Parathyroid adenoma (tissue), 2 donors: ENCODE results near the gene PRMT7.

ENCODE experiments used
- H2AFZ ChIP-seq: fragments of 300-600 bp; sonication (generic); one replicate; pipeline ENCODE4 v1.7.0; 2017; ENCODE audit warnings: antibody characterized with exemption, mild to moderate bottlenecking
- H3K27ac ChIP-seq: fragments of 300-600 bp; sonication (generic); one replicate; pipeline ENCODE4 v1.7.0; 2017
- H3K27me3 ChIP-seq: fragments of 300-600 bp; sonication (generic); one replicate; pipeline ENCODE4 v1.7.0; 2017; ENCODE audit warnings: low read length; ENCODE audit not compliant: control insufficient read depth, insufficient read depth
- H3K36me3 ChIP-seq: fragments of 300-600 bp; sonication (generic); one replicate; pipeline ENCODE4 v1.7.0; 2017; ENCODE audit warnings: low read length; ENCODE audit not compliant: control insufficient read depth, insufficient read depth
- H3K4me1 ChIP-seq: fragments of 300-600 bp; sonication (generic); one replicate; pipeline ENCODE4 v1.7.0; 2017; ENCODE audit warnings: control low read depth
- H3K4me2 ChIP-seq: fragments of 300-600 bp; sonication (generic); one replicate; pipeline ENCODE4 v1.7.0; 2017; ENCODE audit warnings: low read length
- H3K4me3 ChIP-seq: fragments of 300-600 bp; sonication (generic); one replicate; pipeline ENCODE4 v1.7.0; 2017; ENCODE audit warnings: low read depth, low read length
- H3K79me2 ChIP-seq: fragments of 300-600 bp; sonication (generic); one replicate; pipeline ENCODE4 v1.7.0; 2017; ENCODE audit warnings: control low read depth
- H3K9ac ChIP-seq: fragments of 300-600 bp; sonication (generic); one replicate; pipeline ENCODE4 v1.7.0; 2017; ENCODE audit warnings: mild to moderate bottlenecking
- H3K9me3 ChIP-seq: fragments of 300-600 bp; sonication (generic); one replicate; pipeline ENCODE4 v1.7.0; 2017; ENCODE audit warnings: low read length; ENCODE audit not compliant: control insufficient read depth
- CTCF ChIP-seq: fragments of 300-600 bp; sonication (generic); IDR thresholded peaks from one replicate; pipeline ENCODE4 v1.7.0; 2017; ENCODE audit warnings: antibody characterized with exemption, mild to moderate bottlenecking
- donor health status: primary hyperparathyroidism.

Gene PRMT7

GRCh38 chr16:68374246-68374805 lies 63.5 kb downstream of the PRMT7 start:
- Histone ChIP-seq H2AFZ (no peak overlapping the region), H3K4me2 (no peak overlapping the region), H3K9me3 (no peaks in the 10 kb centered on the region), H3K27me3 (no peaks in the 10 kb centered on the region), H3K36me3 (no peaks in the 10 kb centered on the region), H3K9ac (no peak overlapping the region), H3K4me1 (peaks cover 18% of the 10 kb centered on the region), H3K27ac (no peak overlapping the region), H3K79me2 (no peaks in the 10 kb centered on the region), H3K4me3 (no peak overlapping the region)
- TF ChIP-seq CTCF: no peak

- H2AFZ ChIP-seq: no peak overlapping the region
- H3K36me3 ChIP-seq: no peaks in the 10 kb centered on the region
- H3K9me3 ChIP-seq: no peaks in the 10 kb centered on the region
- no peak overlapping the region for H3K4me3 ChIP-seq
- no peak for TF ChIP-seq CTCF
- no peaks in the 10 kb centered on the region for H3K79me2 ChIP-seq
- no peak overlapping the region for H3K9ac ChIP-seq
- no peak overlapping the region for H3K27ac ChIP-seq
- no peaks in the 10 kb centered on the region for H3K27me3 ChIP-seq
- peaks cover 26% of the 10 kb centered on the region for H3K4me1 ChIP-seq
- H3K4me2 ChIP-seq: no peak overlapping the region
Measured at GRCh38 chr16:68374961-68375660, 64.3 kb downstream of the PRMT7 start.

GRCh38 chr16:68375801-68376536 lies 65.2 kb downstream of the PRMT7 start:
- no peak for TF ChIP-seq CTCF
- H3K4me3 ChIP-seq: no peak overlapping the region
- H2AFZ ChIP-seq: no peak overlapping the region
- H3K79me2 ChIP-seq: no peaks in the 10 kb centered on the region
- H3K27ac ChIP-seq: no peak overlapping the region
- no peak overlapping the region for H3K4me2 ChIP-seq
- peaks cover 32% of the 10 kb centered on the region for H3K4me1 ChIP-seq
- H3K27me3 ChIP-seq: no peaks in the 10 kb centered on the region
- no peak overlapping the region for H3K9ac ChIP-seq
- no peaks in the 10 kb centered on the region for H3K36me3 ChIP-seq
- no peaks in the 10 kb centered on the region for H3K9me3 ChIP-seq

GRCh38 chr16:68376590-68376989 lies 65.8 kb downstream of the PRMT7 start:
- H3K4me3 ChIP-seq: no peak overlapping the region
- no peaks in the 10 kb centered on the region for H3K9me3 ChIP-seq
- no peaks in the 10 kb centered on the region for H3K27me3 ChIP-seq
- H3K4me2 ChIP-seq: no peak overlapping the region
- no peak overlapping the region for H3K9ac ChIP-seq
- peaks cover 32% of the 10 kb centered on the region for H3K4me1 ChIP-seq
- no peak for TF ChIP-seq CTCF
- H3K27ac ChIP-seq: no peak overlapping the region
- no peak overlapping the region for H2AFZ ChIP-seq
- no peaks in the 10 kb centered on the region for H3K79me2 ChIP-seq
- no peaks in the 10 kb centered on the region for H3K36me3 ChIP-seq
